Subcutaneous adipose tissue (tissue), 4 donors: ENCODE measurements around the gene PPP1R27. TPM values are rescaled to one million over a fixed set of nuclear protein-coding genes. Genes with fewer than 3 reads are reported as not detected.

Source experiments
- CTCF ChIP-seq: fragments of 450-650 bp; IDR thresholded peaks from one replicate; pipeline ENCODE4 v1.5.1; 2016; ENCODE audit warnings: low read depth, mild to moderate bottlenecking, control low read depth, antibody characterized with exemption, moderate library complexity
- total RNA-seq, 4 donors: library from RNA; depleted of rRNA; stranded (reverse); fragments of >200 nt; gene quantifications; one replicate each; pipeline ENCODE4 v1.1.0, GENCODE V29; 2016

The PPP1R27 gene
- total RNA-seq, 4 donors from 2014 or later = not detected

- no peak for TF ChIP-seq CTCF
Measured at GRCh38 chr17:81821603-81822311, 13.1 kb downstream of the PPP1R27 start.

DNA sequence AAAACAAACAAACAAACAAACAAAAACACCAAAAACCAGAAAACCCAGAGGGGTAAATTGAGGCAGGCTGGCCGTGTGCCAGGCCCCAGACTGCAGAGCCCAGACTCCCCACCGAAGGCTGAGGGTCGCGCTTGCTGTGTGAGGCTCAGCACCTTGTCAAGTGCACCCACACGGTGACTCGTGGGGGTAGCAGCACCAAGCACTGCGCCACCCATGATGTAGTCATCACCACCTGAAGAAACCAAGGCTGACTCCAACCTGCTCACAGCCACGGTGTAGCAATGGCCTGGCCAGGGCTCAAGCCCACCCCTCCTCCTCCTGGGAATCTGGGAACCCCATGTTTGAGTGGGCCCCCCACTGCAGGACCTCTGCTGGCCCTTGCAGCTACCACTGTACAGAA is 13.7 kb downstream of the PPP1R27 start:
- no peak for TF ChIP-seq CTCF

GRCh38 chr17:81819708-81820107 is 15.1 kb downstream of the PPP1R27 start:
- TF ChIP-seq CTCF = no peak

- TF ChIP-seq CTCF = no peak
Measured at GRCh38 chr17:81817758-81818147, 17.1 kb downstream of the PPP1R27 start.

GRCh38 chr17:81815646-81815986 is 19.2 kb downstream of the PPP1R27 start:
- TF ChIP-seq CTCF = no peak

DNA sequence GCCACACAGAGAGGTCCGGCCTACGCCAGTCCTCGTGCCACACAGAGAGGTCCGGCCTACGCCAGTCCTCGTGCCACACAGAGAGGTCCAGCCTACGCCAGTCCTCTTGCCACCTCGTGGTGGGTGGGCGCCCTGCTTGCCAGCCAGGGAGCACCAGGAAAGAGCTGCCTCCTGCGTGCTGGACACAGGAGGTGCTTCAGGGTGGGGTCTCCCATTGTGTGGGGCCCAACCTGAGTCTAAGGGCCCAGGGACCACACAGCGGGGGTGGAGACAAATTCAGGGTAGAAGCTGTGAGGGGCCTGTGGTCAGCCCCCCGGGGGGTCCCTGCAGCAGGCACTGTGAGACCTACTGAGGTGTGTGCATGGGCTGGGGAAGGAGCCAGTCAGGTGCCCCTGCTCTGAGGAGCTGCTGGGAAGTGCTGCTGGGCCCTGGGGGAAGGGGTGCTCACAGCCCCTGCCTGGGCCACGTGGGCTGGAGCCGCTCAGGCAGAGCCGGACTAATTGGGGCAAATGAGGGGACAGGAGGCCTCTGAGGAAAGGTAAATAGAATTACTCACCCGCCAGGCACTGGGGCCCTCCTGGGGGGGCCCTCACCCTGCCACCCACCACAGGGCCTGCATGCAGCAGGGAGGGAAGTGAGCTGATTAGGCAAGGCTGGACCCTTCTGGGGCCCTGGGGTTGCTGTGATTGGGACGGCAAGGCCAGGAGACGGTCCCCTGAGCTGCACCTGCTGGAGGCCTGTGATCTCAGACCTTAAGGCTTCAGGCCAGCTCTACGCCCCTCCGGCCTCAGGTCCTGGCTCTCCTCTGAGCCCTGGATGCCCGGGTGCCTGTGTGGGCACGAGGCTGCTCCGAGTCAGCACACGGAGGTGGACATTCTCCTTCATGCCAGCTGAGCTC is 19.9 kb downstream of the PPP1R27 start:
- no peak for TF ChIP-seq CTCF

- no peak for TF ChIP-seq CTCF
Measured at GRCh38 chr17:81813861-81814683, 20.8 kb downstream of the PPP1R27 start.
